Endothelial cell (in vitro differentiated cells): ENCODE measurements around the gene PDLIM1. TPM values are rescaled to one million over a fixed set of nuclear protein-coding genes. Genes with fewer than 3 reads are reported as not detected.
A peak's percentile ranks its signal among the peaks of the same experiment; 100 is the strongest.

Experiments
- DNase-seq: peaks from one replicate; pipeline ENCODE4 v3.0.0; 2021; ENCODE audit warnings: low spot score
- H3K27ac Mint-ChIP-seq: one replicate; pipeline ENCODE4 v1.8.0; 2021; ENCODE audit warnings: mixed read lengths, inconsistent platforms; ENCODE audit not compliant: unreplicated experiment
- H3K27me3 Mint-ChIP-seq: one replicate; pipeline ENCODE4 v1.8.0; 2021; ENCODE audit warnings: mild to moderate bottlenecking, moderate library complexity, mixed read lengths, inconsistent platforms; ENCODE audit not compliant: unreplicated experiment
- H3K36me3 Mint-ChIP-seq: one replicate; pipeline ENCODE4 v1.8.0; 2021; ENCODE audit warnings: mild to moderate bottlenecking, low read depth, mixed read lengths, inconsistent platforms; ENCODE audit not compliant: unreplicated experiment
- H3K4me1 Mint-ChIP-seq: one replicate; pipeline ENCODE4 v1.8.0; 2021; ENCODE audit warnings: mild to moderate bottlenecking, mixed read lengths, inconsistent platforms; ENCODE audit not compliant: unreplicated experiment
- H3K4me3 Mint-ChIP-seq: one replicate; pipeline ENCODE4 v1.8.0; 2021; ENCODE audit warnings: mild to moderate bottlenecking, mixed read lengths, inconsistent platforms; ENCODE audit not compliant: unreplicated experiment
- H3K9me3 Mint-ChIP-seq: one replicate; pipeline ENCODE4 v1.8.0; 2021; ENCODE audit warnings: mixed read lengths, inconsistent platforms; ENCODE audit not compliant: unreplicated experiment
- CTCF ChIP-seq: fragments of 200-600 bp; sonication (generic); IDR thresholded peaks from one replicate; pipeline ENCODE4 v1.5.0; 2021; ENCODE audit warnings: antibody characterized with exemption; ENCODE audit not compliant: unreplicated experiment
- total RNA-seq: library from RNA; stranded (reverse); fragmentation: NEBNext Ultra II Directional; extraction: Animal tissue kit (Norgen Biotek cat#: 25700); gene quantifications from one replicate; pipeline ENCODE4 v1.2.1, GENCODE V29; 2021; ENCODE audit not compliant: unreplicated experiment

The PDLIM1 gene
- total RNA-seq, 1 donor from 2014 or later = 125 TPM

- Mint-ChIP-seq H3K27me3 (peaks cover 2% of the 10 kb centered on the region), H3K27ac (peak overlapping the region; percentile 61), H3K4me3 (no peak overlapping the region), H3K4me1 (peaks cover 34% of the 10 kb centered on the region), H3K9me3 (no peaks in the 10 kb centered on the region), H3K36me3 (peaks cover 3% of the 10 kb centered on the region)
- TF ChIP-seq CTCF = no peak
- DNase-seq = no peak
Observed at GRCh38 chr10:95278061-95278988, 12.5 kb downstream of the PDLIM1 start.

- peak overlapping the region; percentile 50 for H3K27ac Mint-ChIP-seq
- no peak for TF ChIP-seq CTCF
- H3K27me3 Mint-ChIP-seq = peaks cover 2% of the 10 kb centered on the region
- H3K9me3 Mint-ChIP-seq = no peaks in the 10 kb centered on the region
- no peak for DNase-seq
- H3K4me1 Mint-ChIP-seq = peaks cover 37% of the 10 kb centered on the region
- H3K36me3 Mint-ChIP-seq = peaks cover 3% of the 10 kb centered on the region
- no peak overlapping the region for H3K4me3 Mint-ChIP-seq
Observed at GRCh38 chr10:95277614-95278013, 13.2 kb downstream of the PDLIM1 start.

DNA sequence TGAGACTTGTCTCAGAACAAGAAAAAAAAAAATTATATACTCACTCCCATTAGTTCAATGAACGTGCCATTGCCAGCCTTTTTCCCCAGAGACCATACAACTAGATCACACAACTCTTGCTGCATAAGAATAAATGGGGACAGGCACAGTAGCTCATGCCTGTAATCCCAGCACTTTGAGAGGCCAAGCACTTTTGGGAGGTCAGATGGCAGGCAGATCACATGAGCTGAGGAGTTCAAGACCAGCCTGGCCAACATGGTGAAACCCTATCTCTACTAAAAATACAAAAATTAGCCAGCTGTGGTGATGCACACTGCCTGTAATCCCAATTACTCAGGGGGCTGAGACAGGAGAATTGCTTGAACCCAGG lies 13.6 kb downstream of the PDLIM1 start:
- TF ChIP-seq CTCF = no peak
- no peak for DNase-seq
- Mint-ChIP-seq H3K9me3 (no peaks in the 10 kb centered on the region), H3K27me3 (peaks cover 2% of the 10 kb centered on the region), H3K36me3 (peaks cover 3% of the 10 kb centered on the region), H3K4me1 (peaks cover 37% of the 10 kb centered on the region), H3K27ac (no peak overlapping the region), H3K4me3 (no peak overlapping the region)

- Mint-ChIP-seq H3K9me3 (no peaks in the 10 kb centered on the region), H3K27me3 (peaks cover 2% of the 10 kb centered on the region), H3K27ac (no peak overlapping the region), H3K4me1 (peaks cover 37% of the 10 kb centered on the region), H3K36me3 (peaks cover 3% of the 10 kb centered on the region), H3K4me3 (no peak overlapping the region)
- DNase-seq = no peak
- no peak for TF ChIP-seq CTCF
Observed at GRCh38 chr10:95276367-95277200, 14.2 kb downstream of the PDLIM1 start.
